ENCODE data around the gene CD74.

The CD74 gene

DNA sequence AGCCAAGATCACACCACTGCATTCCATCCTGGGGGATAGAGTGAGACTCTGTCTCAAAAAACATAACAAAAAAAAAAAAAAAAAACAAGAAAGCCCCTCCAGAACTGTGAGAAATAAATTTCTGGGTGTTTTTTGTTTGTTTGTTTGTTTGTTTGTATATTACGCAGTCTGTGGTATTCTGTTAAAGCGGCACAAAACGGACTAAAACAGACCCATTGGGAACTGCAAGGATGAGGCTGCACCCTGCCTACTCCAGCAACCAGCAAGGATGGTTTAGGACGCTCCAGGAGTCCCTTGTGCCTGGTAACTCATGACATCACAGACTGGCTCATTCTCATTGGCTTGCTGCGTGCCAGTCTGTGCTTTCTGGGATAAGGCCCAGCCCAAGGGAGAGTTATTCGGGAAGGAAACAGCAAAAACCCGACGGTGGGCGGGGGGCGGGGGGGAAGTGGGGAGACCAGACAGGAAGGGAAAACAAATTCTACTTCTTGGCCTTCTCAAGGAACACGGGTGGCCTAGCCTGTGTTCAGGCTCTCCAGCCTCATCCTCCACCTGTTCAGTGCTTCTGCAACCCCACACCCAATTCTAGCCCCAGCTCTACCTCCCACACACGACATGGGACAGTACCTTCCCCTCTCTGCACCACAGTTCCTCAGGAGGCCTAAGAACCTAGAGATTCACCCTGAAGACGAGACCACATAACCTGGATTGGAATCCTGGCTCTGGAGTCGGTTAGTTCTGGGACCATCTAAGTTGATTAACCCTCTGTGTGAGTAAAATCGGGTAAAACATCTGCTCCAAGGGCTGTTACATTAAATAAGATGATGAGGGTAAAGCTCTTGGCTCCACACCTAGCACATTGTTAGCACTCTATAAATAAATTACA lies 2.8 kb downstream of the CD74 start:
- DNase-seq = peak; percentile 63

DNA sequence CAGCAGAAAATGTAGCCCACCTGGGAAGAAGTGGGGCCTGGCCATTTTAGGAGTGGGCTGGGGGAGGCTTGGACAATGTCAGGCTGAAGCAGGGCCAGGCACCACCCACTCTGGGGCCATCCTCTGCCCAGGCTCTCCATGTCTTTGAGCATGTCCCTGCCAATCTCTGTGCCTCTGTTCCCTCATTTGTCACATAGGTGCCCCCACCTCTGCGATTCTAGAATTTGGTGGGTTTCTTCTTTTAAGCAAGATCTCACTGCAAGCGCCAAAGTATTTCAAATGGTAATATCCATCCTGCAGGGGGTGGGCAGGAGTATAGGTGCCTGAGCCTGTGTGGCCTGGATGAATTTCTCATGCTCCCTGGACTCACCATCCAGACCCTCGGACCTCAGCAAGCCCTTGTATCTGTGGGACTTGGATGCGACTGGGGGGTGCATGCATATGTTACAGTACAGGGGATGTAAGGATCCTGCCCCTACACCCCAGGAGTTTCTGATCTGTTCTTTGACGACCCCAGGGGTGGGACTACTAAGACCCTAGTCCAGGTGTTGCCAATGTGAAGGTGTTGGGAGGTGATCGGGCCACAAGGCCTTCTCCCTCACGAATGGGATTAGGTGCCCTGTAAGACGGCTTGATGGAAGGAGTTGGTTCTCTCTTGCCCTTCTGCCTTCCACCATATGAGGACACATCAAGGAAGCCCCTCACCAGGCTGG lies 4.3 kb downstream of the CD74 start:
- DNase-seq = no peak

DNA sequence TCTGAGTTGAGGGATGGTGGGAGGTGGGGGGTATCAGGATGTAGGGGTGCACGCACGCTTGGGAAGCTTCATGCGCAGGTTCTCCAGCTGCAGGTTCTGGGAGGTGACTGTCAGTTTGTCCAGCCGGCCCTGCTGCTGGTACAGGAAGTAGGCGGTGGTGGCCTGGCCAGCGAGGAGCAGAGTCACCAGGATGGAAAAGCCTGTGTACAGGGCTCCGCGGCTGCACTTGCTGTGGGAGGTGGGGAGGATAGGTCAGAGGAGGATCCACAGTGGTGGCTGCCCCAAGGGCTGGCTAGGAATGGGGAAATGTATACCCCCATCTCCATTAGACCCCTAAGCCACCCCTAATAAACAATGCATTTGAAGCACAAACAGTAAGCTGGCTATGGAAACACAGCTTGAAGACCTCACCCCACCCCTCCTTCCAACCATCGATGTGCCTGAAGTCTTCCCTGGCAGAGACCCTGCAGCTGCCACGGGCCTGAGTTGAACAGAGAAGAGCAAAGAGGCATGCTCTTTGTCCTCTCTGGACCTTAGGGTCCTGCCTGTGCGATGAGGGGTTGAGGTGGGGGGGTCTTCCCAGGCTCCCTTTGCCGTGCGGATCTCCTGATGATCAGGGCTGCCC lies 5.5 kb downstream of the CD74 start:
- DNase-seq = no peak

DNA sequence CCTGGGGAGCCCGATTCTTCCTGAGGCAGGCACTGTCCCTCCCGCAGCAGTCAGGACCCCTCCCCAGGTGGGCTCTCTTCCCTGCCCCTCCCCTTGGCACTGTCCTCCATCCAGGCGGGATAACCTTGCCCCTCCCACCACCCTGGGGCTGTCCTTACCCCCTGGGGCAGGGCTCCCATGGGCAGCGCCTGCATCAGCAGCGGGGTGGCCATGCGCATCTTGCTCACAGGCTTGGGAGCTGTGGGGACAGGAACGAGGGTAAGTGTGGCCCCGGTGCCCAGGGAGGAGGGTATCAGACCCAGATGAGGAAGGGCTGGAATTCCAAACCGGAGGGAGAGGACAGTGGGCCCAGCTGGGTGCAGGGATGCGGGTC lies 6.0 kb downstream of the CD74 start:
- no peak for DNase-seq

DNA sequence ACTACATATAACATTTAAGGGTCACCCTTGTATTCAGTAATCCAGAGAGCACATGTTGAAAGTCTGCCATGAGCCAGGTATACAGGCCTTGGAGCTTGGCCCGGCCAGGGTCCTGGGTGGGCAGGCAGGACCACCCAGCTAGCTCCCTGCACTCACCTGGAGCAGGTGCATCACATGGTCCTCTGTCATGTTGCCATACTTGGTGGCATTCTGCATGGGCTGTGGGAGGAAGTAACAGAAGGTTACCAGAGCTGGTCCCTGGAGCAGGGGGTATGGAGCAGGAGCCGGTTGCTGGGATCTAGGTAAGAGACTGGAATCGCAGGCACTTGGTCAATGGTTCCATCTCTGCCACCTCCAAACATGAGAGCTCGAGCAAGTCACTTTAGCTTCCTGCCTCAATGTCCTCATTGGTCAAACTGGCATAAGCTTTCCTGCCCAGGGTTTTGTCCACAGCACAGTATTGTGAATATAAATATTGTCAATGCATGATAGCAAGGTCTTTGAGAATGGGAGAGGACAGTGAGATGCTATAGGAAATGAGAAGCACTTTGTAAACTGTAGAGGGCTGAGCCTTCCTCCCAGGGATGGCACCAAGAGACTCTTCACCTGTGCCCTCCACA lies 6.5 kb downstream of the CD74 start:
- DNase-seq = no peak

DNA sequence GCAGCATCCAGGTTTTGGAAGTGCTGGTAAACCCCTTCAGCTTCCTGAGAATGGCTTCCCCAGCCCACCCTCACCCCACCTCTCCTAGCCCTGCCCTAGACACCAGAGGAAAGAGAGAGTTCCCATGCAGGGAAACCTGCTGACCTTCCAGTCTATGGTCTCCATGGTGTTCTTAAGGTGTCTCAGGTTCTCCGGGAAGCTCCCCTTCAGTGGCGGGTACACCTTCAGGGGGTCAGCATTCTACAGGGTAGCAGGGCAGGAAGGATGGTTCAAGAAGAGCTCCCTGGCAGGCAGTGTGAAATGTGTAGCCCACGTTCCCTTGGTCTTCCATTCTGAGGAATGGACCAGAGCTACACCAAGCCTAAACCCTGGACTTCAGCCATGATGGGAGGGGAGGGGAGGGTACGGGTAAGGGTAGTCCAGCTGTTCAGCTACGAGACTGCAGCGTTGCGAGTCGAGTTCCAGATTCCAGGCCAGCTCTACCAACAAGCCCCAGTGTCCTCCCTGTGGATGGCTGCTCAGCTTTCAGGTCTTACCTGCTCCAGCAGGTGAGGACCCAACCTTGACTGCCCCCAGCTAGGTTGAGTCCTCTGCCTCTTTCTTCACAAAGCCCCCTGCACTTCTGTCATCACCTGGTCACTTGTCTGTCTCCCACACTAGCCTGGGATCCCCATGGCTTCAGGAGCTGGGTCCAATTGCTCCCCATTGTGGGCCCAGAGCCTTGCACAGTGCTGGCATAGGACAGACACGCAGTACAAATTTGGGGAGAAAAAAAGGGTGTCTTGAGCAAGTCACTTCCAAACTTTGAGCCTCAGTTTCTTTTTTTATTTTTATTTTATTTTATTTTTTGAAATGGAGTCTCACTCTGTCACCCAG lies 7.5 kb downstream of the CD74 start:
- DNase-seq = no peak

DNA sequence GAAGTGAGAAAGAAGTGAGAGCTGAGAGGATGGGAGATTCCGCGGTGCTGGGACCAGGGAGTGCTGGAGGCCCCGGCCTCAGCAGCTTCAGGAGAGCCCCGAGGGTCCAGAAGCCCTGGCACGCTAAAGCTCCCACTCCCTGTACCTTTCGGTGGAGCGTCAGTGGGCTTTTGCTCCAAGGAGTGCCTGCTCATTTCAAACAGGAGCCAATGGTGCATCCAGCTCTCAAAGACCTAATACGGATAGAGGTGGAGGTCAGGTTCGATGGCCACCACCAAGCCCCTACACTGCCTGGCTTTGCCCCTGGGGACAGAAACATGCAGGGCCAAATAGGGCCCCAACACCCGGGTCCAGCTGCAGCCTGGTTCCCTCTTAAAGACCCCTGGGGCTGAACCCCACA lies 8.2 kb downstream of the CD74 start:
- DNase-seq = no peak

DNA sequence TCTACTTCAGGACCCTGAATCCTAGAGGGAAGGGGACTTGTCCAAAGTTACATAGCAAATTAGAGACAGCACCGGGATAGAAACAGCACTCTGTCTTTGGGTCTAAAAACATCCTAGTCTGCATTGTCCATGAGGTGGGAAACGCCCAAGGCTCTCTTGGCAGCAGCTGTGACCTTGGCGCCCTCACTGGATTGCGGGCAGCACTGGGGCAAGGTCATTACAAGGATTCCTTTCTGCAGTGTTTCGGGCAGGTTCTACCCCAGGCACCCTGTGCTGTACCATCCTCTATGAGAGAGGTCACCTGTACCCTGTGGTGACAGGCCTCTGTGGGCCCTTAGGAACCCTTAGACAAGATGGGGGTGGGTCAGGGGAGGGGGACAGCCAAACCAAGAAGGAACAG lies 8.6 kb downstream of the CD74 start:
- no peak for DNase-seq

DNA sequence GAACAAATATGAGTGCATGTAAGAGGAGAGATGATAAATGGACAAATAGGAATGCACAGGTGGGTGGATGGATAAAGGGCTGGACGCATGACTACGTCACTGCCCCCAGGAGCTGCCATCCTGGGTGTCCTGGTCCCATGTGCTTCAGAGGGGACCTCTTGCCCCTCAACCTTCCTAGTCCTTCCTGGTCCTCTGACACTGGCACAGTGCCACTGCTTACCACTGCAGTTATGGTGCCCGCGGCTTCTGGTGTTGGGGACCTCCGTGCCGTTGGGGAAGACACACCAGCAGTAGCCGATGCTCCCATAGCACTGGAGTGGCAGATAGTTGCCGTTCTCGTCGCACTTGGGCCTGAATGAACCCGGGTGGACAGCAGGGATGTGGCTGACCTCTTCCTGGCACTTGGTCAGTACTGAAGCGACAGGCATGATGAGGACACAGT lies 9.8 kb downstream of the CD74 start:
- DNase-seq = no peak

DNA sequence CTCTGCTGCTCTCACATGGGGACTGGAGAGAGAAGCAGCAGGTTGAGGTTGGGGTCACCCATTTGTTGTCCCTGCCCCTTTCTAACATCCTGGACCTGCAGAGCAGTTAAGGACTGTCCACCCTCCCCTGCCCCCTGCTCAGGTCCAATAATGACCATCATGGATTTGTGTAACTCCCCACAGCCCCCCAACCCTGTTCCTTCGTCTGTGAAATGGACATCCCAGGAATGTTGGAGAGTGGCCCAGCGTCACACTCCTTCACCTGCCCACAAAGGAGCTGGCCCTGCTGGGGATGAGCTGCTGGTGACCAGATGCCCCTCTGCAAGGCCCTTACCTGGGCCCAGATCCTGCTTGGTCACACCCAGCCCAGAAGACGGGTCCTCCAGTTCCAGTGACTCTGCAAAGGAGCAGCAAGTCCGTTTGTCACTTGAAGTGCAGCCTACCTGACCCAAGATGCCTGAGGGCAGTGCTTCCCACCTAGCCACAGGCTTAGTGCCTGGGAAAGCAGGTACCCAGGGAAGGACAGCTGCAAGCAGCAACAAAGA lies 10.4 kb downstream of the CD74 start:
- no peak for DNase-seq

DNA sequence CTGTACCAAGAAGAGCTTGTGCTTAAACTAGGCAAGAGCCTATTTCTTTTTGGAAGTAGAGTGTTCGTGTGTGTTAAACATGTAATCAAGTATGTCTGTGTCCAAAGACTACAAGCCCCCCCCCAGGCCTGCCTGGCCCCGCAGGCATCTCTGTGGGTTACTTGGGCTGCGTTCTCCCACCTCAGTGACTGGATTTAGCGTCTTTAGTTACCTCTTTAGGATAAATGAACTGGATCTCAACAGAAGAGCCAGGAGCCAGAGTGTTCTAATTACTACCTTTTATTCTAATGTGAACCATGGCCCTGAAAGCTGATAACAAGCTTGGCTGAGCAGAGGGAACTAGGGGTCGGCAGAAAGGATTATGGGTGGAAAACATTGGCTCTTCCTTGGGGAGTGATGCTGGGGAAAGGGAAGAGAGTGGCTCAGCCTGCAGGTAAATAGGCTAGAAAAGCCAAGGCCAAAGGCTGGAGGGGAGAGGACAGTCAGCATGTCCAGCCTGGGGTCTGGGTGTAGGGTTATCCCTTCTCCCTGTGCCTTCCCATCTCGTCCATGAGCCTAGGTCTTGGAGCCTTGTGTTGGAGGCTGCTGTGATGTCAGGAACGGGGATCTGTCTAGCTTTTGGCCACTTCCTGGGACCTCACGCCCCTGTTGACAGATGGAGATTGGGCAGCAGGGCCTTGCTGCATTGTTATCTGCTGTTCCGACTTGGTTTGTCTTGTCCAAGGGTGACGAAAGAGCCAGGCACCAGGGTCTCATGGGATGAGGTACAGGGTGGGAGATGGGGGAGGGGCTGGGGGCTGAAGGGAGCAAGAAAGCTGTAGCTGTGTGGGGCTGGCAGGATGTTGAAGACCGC lies 11.1 kb downstream of the CD74 start:
- DNase-seq = no peak

DNA sequence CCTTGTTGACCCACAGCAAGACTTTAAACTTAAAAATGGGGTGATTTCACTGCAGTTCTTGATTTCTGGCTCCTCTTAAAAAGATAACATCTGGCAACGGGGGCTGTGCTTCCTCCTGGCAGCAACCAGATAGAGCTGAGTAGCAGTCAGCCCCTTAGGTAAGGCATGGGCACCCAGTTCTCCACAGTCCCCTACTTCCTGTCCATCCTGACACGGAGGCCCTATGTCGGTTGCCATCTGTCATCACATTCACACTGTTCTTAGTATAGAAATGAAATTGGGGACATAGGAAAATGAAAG lies 11.7 kb downstream of the CD74 start:
- no peak for DNase-seq

DNA sequence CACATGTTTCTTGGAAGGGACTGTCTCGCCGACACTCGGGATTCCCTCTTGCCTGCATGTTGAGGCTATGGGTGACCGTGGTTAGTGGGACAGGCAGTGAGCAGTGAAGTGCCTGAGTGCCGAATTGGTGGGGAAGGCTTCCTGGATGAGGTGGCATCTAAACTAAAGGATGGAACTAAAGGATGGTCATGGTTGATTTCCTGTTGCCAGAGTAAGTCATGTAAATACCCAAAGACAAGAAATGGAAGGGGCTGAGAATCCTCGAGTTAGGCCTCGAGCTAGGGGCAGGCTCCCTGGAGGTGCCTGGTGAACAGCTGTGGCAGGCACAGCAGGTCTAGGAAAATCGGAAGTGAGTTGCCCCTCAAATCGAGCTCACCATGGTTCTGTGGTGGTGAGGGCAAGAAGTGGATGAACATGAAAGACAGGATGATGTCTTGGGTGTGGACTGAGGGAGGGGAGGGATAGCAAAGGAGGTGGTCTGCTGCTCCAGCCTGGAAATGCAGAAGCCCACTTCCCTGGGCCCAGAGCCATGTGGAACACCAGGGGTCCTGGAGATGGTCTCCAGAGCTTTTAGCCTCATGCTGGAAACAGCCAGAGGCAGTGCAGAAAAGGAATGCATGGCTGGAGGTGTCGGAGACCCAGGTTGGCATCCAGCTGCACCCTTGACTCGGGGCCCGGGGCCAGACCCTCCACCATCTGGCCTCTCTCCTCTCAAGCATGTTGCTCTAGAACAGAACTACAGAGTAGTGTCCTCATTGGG lies 12.2 kb downstream of the CD74 start:
- no peak for DNase-seq

DNA sequence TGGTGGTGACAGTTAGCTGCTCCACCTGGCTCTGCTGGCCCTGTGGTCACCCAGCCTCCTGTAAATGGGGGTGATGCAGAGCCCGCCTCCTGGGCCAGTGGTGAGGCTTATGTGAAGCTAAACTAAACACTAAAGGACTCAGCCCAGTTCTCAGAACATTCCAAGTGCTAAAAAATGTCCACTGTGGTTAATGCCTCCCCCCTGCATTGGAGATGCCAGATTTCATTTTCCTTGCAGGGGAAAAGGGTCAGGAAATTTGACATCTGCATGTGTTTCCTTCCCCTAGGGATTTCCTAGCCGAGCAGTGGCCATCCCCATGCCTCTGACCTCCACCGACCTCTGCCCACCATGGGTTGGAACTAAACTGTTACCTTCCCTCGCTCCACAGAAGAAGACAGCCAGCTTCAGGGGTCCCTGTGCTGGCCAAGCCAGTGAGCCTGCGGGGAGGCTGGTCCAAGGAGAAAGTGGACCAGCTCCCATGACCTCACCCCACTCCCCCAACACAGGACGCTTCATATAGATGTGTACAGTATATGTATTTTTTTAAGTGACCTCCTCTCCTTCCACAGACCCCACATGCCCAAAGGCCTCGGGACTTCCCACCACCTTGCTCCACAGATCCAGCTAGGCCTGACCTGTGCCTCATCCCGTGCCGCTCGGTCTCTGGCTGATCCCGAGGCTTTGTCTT lies 13.0 kb downstream of the CD74 start:
- DNase-seq = no peak

DNA sequence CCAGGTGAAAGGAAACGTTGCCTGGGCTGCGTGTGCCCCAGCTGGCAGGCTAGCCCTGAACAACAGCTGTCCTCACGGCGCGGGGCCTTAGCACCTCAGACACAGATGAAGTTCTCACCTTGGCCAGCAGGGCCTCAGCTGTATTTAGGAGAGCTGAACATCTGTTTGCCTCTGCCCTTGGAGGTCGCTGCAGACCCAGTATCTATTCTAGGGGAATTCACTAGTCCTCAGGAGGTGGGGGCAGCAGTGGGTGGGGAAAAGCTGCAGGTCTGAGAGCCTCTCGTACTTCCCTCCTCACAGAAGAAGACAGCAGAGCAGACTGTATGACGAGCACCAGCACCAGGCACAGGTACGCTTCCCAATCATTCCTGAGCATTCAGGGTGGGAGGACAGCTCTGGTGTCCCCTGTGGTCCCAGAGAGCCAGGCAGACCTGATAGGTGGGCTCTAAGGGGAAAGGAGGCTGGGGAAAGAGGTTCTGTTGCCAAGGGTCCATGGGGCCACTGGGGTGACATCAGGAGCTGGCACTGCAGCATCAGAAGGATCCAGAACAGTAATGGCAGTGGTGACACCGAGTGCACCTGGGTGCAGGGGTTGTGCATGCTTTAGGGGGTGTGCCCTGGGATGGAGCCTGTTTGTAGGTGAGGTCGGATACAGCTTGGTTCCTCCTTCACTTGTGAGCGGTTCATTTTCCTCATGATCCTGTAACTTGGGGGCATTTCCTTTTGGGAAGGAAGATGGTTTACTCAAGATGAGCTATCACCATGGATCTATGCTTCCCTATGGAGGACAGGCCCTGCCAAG lies 13.8 kb downstream of the CD74 start:
- DNase-seq = no peak

DNA sequence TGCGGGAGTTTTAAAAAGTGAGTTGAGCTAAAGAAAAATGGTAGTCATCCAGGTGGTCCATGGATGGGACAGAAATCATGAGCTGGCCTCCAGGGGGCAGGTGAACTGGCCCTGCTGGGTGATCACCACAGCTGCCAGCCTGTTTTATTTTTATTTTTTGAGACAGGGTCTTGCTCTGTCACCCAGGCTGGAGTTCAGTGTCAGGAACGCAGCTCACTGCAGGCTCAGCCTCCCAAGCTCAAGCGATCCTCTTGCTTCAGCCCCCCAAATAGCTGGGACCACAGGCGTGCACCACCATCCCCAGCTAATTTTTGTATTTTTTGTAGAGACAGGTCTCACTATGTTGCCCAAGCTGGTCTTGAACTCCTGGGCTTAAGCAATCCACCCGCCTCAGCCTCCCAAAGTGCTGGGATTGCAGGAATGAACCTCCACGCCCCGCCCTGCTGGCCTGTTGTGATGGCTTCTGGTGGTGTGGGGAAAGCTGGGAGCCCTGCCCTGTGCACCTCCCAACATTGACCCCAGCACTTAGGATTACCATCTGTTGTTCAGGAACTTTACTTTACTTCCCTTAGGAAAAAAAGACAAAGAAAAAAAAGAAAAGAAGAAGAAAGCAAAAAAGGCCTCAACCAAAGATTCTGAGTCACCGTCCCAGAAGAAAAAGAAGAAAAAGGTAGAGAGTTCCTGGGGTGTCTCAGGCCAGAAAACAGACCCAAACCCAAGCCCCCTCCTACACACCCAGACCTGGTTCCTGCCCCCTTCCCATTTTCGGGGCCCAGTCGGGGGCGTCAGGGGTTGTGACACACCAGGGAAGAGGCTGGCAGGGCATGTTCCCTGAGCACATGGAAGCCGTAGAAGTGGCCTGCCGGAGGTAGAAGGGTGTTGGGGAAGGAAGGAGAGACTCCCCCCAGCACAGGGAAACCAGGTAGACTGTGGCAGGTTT lies 14.7 kb downstream of the CD74 start:
- DNase-seq = no peak

DNA sequence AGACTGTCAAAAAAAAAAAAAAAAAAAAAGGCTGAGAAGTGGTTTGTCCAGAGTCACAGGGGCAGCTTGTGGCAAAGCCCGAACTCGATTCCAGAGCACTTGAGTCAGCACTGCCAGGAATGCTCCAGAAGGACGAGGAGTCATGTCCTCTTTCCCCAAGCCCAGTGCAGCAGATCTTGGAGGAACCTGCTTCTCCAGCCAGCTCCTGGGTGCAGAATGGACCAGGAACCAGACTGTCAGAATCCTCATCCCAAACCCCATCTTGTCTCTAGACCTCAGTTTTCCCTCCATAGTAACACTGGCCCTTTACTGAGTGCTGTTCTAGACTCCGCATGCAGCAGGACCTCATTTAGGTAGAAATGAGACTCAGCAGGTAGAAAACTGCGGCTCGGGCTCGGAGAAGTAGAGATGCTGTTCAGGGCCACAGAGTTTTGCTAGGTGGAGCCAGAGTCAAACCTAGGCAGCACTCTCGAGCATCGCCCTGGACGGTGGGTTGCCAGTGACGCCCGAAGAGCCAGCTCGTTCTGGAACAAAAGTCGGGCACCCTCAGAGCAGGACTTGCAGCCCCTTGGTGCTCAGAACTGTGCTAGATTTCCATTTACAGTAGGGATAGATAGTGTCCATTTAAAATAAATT lies 15.4 kb downstream of the CD74 start:
- DNase-seq = no peak
